ENCODE data around the gene MDN1. TPM values are rescaled to one million over a fixed set of nuclear protein-coding genes. Genes with fewer than 3 reads are reported as not detected.

The MDN1 gene
- total RNA-seq, 2 experiments from 2014 or later: 40.3 to 40.4 TPM

- no peaks in the 10 kb centered on the region for H3K9me3 Mint-ChIP-seq
- no peak for TF ChIP-seq CTCF (IDR thresholded peaks at IDR 0.05)
- no peak for DNase-seq
- no peaks in the 10 kb centered on the region for H3K27me3 Mint-ChIP-seq
- ATAC-seq (ENCODE audit: poor library complexity): no peak
- Histone ChIP-seq H3K4me3 (ENCODE audit: low read length) (no peak overlapping the region), H3K4me1 (ENCODE audit: insufficient read depth, low read length) (no peaks in the 10 kb centered on the region), H3K36me3 (ENCODE audit: insufficient read depth, low read length) (peaks cover 89% of the 10 kb centered on the region), H3K27ac (ENCODE audit: low read depth in 1 of 2, low read length in 2 of 2) (no peak overlapping the region), H3K9me3 (ENCODE audit: control insufficient read depth in 1 of 2, insufficient read depth in 1 of 2, low read length in 2 of 2) (no peaks in the 10 kb centered on the region), H3K27me3 (ENCODE audit: control insufficient read depth in 1 of 2, insufficient read depth in 2 of 2, low read length in 2 of 2) (no peaks in the 10 kb centered on the region)
- CTCF ChIA-PET: no interaction called here
- H3K4me3 Mint-ChIP-seq: no peak overlapping the region
- POLR2A ChIA-PET: no interaction called here
- no peaks in the 10 kb centered on the region for H3K4me1 Mint-ChIP-seq (ENCODE audit: low read depth)
- H3K36me3 Mint-ChIP-seq (ENCODE audit: low read depth): peaks cover 91% of the 10 kb centered on the region
- intact Hi-C loops (cut with DNase I, micrococcal nuclease): loop anchor here in 1 of 2 experiments (10.0 kb wide), 1 partner anchor 246 kb away; the partner anchor contains the start of gene ANKRD6
- no peak overlapping the region for H3K27ac Mint-ChIP-seq
Observed at GRCh38 chr6:89680551-89680950, 139.0 kb downstream of the MDN1 start.

GRCh38 chr6:89680150-89680549, 139.4 kb downstream of the MDN1 start:
- H3K9me3 Mint-ChIP-seq: no peaks in the 10 kb centered on the region
- no peaks in the 10 kb centered on the region for H3K9me3 ChIP-seq (ENCODE audit: control insufficient read depth in 1 of 2, insufficient read depth in 1 of 2, low read length in 2 of 2)
- no peaks in the 10 kb centered on the region for H3K27me3 ChIP-seq (ENCODE audit: control insufficient read depth in 1 of 2, insufficient read depth in 2 of 2, low read length in 2 of 2)
- no peak for ATAC-seq (ENCODE audit: poor library complexity)
- H3K36me3 ChIP-seq (ENCODE audit: insufficient read depth, low read length): peaks cover 89% of the 10 kb centered on the region
- no peaks in the 10 kb centered on the region for H3K27me3 Mint-ChIP-seq
- H3K4me3 Mint-ChIP-seq: no peak overlapping the region
- H3K36me3 Mint-ChIP-seq (ENCODE audit: low read depth): peaks cover 91% of the 10 kb centered on the region
- no peak overlapping the region for H3K27ac Mint-ChIP-seq
- no peak overlapping the region for H3K27ac ChIP-seq (ENCODE audit: low read depth in 1 of 2, low read length in 2 of 2)
- intact Hi-C loops (cut with DNase I, micrococcal nuclease): loop anchor here in 1 of 2 experiments (10.0 kb wide), 1 partner anchor 245 kb away; the partner anchor contains the start of gene ANKRD6
- ChIA-PET POLR2A (no interaction called here), CTCF (no interaction called here)
- no peaks in the 10 kb centered on the region for H3K4me1 Mint-ChIP-seq (ENCODE audit: low read depth)
- H3K4me1 ChIP-seq (ENCODE audit: insufficient read depth, low read length): no peaks in the 10 kb centered on the region
- TF ChIP-seq CTCF (IDR thresholded peaks at IDR 0.05): no peak
- no peak for DNase-seq
- no peak overlapping the region for H3K4me3 ChIP-seq (ENCODE audit: low read length)

GRCh38 chr6:89679215-89680120, 140.1 kb downstream of the MDN1 start:
- Mint-ChIP-seq H3K4me3 (no peak overlapping the region), H3K36me3 (ENCODE audit: low read depth) (peaks cover 91% of the 10 kb centered on the region), H3K27me3 (no peaks in the 10 kb centered on the region), H3K27ac (no peak overlapping the region), H3K4me1 (ENCODE audit: low read depth) (no peaks in the 10 kb centered on the region), H3K9me3 (no peaks in the 10 kb centered on the region)
- Histone ChIP-seq H3K4me1 (ENCODE audit: insufficient read depth, low read length) (no peaks in the 10 kb centered on the region), H3K36me3 (ENCODE audit: insufficient read depth, low read length) (peaks cover 89% of the 10 kb centered on the region), H3K27me3 (ENCODE audit: control insufficient read depth in 1 of 2, insufficient read depth in 2 of 2, low read length in 2 of 2) (no peaks in the 10 kb centered on the region), H3K27ac (ENCODE audit: low read depth in 1 of 2, low read length in 2 of 2) (no peak overlapping the region), H3K9me3 (ENCODE audit: control insufficient read depth in 1 of 2, insufficient read depth in 1 of 2, low read length in 2 of 2) (no peaks in the 10 kb centered on the region), H3K4me3 (ENCODE audit: low read length) (no peak overlapping the region)
- TF ChIP-seq CTCF (IDR thresholded peaks at IDR 0.05): no peak
- intact Hi-C loops (cut with DNase I, micrococcal nuclease): loop anchor here in 1 of 2 experiments (10.0 kb wide), 1 partner anchor 245 kb away; the partner anchor contains the start of gene ANKRD6
- DNase-seq: no peak
- CTCF ChIA-PET: no interaction called here
- ATAC-seq (ENCODE audit: poor library complexity): no peak
- POLR2A ChIA-PET: no interaction called here

All from CD4-positive, alpha-beta T cell (primary cell).